GM18508 (cell line): ENCODE data around the gene ARG2.
A peak's percentile ranks its signal among the peaks of the same experiment; 100 is the strongest.

ENCODE experiments used
- ATAC-seq: cut with Tn5 transposase; IDR thresholded peaks from one replicate; pipeline ENCODE4 v1.9.1; 2021; ENCODE audit warnings: moderate number of reproducible peaks; ENCODE audit not compliant: insufficient read depth, unreplicated experiment

The ARG2 gene

DNA sequence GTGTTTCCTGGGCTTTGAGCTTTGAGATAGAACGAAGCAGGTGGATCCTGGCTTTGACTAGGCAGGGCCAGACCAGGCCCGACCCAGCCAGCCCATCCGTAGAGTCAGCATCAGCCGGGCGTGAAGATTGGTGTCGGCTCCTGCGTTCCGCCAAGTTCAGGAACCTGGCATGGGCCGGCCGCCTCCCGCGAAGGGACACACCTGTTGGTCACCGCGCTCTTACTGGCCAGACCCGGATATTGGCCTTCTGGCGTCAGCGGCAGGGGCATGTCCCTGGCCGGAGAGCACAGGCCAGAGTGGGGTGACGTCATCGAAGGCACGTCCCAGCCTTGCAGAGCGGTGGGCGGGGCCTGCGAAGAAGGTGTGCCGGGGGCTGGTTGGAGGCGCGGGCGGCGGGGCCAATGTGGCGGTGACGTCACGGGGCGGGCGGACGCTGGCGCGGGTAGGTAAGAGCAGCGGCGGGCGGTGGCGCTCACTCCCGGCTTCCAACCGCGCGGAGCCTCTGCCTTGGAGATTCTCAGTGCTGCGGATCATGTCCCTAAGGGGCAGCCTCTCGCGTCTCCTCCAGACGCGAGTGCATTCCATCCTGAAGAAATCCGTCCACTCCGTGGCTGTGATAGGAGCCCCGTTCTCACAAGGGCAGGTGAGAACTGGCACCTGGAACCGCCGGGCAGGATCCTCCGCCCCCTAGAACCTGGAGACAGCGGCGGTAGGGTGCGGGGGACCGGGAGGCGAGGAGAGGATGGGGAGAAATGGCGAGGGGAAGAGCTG is at the start of gene ARG2:
TSS of gene ARG2 (plus strand) at position 475 of the 771 bp plus-strand sequence. CDS start at position 533, 58 bp downstream.
- peak; percentile 74 for ATAC-seq

GRCh38 chr14:67570453-67570852 is 49.3 kb upstream of the ARG2 start:
- ATAC-seq: no peak

DNA sequence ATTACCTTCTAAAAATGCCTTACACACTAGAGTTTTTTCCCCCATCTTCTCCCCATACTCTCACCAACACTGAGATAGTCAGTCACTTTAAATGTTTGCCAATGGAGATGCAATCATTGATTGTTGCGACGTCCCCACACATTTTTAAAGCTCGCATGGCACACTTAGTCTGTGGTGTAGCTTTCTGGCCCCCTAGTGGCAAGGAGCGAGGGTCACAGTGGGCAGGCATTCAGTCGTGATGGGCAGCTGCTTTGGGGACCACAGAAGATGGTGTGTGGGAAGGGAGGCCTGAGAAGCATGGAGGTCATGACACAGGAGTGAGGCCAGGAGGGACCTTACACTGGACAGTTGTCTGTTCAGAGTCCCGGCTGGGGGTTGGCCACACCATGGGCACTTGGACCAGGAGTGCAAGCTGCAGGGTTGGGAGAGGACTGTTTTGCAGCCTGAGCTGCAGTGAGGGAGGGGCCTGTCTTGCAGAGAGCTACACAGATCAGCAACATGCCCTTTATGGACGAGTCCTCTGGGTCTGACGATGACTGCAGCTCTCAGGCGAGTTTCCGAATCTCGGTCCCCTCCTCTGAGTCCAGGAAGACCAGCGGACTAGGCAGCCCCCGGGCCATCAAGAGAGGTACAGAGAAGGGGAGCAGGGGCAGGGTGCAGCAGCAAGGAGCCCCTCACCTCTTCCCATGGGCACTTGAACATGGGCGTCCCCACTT is 48.3 kb upstream of the ARG2 start:
- ATAC-seq: no peak

GRCh38 chr14:67571991-67572323 is 47.8 kb upstream of the ARG2 start:
- no peak for ATAC-seq

- ATAC-seq: no peak
These were observed 47.1 kb upstream of the ARG2 start for GRCh38 chr14:67572608-67573007.

DNA sequence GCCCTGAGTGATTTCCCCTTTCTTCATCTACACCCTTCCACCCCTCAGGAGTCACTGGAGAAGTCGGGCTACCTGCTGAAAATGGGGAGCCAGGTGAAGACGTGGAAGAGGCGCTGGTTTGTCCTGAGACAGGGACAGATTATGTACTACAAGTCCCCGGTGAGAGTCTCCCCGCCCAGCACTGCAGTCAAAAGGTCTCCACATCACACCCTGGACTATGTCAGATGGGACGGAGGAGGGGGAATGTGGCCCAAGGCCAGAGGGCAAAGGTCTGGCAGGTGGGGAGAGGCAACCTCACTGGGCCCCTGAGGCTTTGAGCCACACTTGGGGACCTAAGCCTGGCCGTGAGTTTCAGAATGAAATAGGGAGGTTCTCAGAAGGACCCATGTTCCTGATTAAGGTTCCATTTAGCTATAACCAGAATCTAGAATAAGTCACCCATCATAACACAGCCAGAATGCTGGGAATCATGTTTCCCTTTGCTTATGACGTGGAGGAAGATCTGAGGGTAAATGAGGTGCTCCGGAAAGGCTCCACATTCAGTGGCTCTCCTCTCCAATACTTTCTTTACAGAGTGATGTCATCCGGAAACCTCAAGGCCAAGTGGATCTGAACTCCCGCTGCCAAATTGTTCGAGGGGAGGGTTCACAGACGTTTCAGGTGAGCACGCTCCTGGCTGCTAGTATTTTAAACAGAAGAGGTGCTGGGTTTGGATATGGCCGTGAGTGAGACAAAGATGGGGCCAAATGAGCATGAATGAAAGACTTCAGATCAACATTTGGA is 46.3 kb upstream of the ARG2 start:
- ATAC-seq: no peak

GRCh38 chr14:67574156-67574555 is 45.6 kb upstream of the ARG2 start:
- no peak for ATAC-seq

DNA sequence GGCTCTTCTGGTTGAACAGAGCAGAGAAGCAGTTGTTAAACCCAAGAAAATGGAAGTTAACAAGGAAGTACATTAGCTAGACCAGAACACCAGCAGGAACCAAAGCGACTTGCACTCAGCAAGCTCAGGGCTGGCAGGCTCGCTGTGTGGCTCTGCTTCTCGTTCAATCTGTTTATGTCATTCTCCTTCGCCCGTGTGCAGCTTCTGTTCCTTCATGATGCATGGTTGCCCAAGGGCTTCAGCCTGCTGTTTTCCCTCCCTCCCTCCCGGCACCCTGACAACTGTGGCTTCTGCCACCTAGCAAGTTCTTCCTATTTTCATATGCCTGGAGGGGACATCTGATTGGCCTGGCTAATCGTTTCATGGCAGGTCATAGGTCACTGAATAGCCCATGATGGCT is 44.9 kb upstream of the ARG2 start:
- no peak for ATAC-seq

- no peak for ATAC-seq
These were observed 44.0 kb upstream of the ARG2 start for GRCh38 chr14:67575684-67576083.

DNA sequence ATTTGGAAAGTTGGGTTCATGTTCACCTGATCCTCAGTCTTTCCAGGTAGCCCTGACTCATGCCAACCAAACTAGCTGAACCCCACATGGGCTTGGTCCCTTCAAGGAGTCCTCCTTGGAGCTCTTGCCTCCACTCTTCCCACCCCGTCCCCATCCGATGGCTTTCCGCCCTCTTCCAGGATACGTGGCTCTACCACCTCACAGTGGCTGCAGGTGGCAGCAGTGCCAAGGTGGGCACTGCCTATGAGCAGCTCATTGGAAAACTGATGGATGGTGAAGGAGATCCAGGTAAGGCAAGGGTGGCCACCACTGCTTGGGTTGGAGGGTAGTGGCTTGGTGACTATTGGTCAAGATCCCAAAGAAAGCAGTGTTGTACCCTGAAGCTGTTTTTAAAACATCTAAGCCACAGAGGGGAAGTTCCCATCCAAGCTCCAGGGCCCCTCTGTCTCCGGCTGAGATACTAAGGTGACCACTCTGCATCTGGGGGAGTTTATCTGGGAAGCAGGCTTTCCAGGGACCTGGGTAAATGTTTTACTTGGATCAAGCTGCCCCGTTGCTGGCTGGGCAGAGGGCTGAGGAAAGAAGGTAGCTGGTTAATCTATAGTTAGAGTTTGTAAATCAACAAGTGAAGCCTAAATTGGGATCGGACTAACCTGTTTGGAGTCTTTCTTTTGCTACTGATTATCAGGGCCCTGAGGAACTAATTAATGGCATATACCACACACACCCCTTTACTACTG is 43.3 kb upstream of the ARG2 start:
- no peak for ATAC-seq

GRCh38 chr14:67577181-67577808 is 42.4 kb upstream of the ARG2 start:
- ATAC-seq: no peak

- no peak for ATAC-seq
These were observed 41.6 kb upstream of the ARG2 start for GRCh38 chr14:67577909-67578749.

DNA sequence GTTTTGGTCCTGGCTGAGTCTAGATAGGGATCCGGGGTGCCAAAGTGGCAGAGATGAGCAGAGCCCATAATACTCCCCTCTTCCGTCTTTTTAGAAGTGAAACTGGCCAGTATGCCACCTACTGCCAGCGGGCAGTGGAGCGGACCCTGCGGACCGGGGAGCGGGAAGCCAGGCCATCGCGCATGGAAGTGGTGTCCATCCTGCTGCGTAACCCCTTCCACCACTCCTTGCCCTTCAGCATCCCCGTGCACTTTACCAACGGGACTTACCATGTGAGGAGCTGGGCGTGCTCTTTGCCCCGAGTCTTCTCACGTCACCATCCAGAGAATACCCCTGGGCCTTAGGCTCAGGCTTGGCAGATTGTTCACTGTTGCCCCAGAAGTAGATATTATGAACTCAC is 40.7 kb upstream of the ARG2 start:
- ATAC-seq: no peak

DNA sequence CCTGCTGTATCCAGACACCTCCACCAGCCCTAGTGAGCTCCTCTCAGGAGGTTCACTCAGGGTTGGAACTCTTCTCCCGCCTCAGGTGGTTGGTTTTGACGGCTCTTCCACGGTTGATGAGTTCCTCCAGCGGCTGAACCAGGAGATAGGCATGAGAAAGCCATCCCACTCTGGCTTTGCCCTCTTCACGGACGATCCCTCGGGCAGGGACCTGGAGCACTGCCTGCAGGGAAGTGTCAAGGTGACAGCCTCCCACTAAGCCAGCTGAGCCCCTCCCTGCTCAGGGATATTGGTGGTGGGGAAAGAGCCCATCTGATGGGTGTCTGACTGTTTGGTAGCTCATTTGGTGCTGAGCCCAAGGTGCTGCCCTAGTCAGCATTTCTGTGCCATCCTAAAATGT is 40.1 kb upstream of the ARG2 start:
- ATAC-seq: no peak

- no peak for ATAC-seq
These were observed 39.2 kb upstream of the ARG2 start for GRCh38 chr14:67580336-67581171.

- no peak for ATAC-seq
These were observed 38.1 kb upstream of the ARG2 start for GRCh38 chr14:67581643-67582042.

DNA sequence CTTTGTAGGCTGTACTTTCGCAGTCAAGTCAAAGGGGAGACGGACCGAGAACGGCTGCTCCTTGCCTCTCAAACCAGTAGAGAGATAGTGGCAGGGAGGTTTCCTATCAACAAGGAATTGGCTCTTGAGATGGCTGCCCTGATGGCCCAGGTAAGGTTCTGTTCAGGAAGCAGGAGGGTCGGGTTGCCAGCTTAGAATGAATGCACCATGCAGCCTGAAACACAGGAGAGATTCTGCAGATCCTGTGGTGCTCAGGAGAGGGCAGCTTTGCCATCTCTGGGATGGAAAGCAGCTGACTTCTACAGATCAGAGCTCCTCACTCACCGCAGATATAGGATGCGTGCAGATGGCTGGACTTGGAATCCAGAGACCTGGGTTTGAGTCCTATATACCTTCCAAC is 37.7 kb upstream of the ARG2 start:
- ATAC-seq: no peak
